ENCODE results near the gene DOLK.
A peak's percentile ranks its signal among the peaks of the same experiment; 100 is the strongest.
"Not testable (repeated sequence)": the region's sequence is repeated elsewhere in the genome, so short reads cannot be mapped to it uniquely, and the experiment has no call there.

DOLK gene

GRCh38 chr9:128947277-128947526 is 201 bp downstream of the DOLK start:
- H3K27me3 ChIP-seq (ENCODE audit: control insufficient read depth in 5 of 5, insufficient read depth in 4 of 5, low read length in 5 of 5) = no peaks in the 10 kb centered on the region
- no peaks in the 10 kb centered on the region for H3K9me3 ChIP-seq (ENCODE audit: control insufficient read depth in 5 of 5, low read length in 5 of 5)
- peak overlapping the region; percentile 72 to 94 (median 92) for H3K4me3 ChIP-seq (ENCODE audit: low read depth in 1 of 5, low read length in 5 of 5)
- H3K27ac ChIP-seq (ENCODE audit: low read depth, low read length) = peak overlapping the region; percentile 99
- H3K36me3 ChIP-seq (ENCODE audit: control insufficient read depth in 5 of 5, insufficient read depth in 5 of 5, low read length in 5 of 5) = peaks cover 0 to 15% (median 6%) of the 10 kb centered on the region in 5 donors
- peaks cover 15 to 46% (median 38%) of the 10 kb centered on the region in 5 donors for H3K4me1 ChIP-seq (ENCODE audit: control insufficient read depth in 5 of 5, insufficient read depth in 5 of 5, low read length in 5 of 5)
- H3K9ac ChIP-seq (ENCODE audit: low read length in 5 of 5) = peak overlapping the region; percentile 48 to 99 (median 91)

GRCh38 chr9:128946571-128947276 is 679 bp downstream of the DOLK start:
- Histone ChIP-seq H3K27ac (ENCODE audit: low read depth, low read length) (peak overlapping the region; percentile 99), H3K36me3 (ENCODE audit: control insufficient read depth in 5 of 5, insufficient read depth in 5 of 5, low read length in 5 of 5) (peaks cover 0 to 15% (median 6%) of the 10 kb centered on the region in 5 donors), H3K9me3 (ENCODE audit: control insufficient read depth in 5 of 5, low read length in 5 of 5) (no peaks in the 10 kb centered on the region), H3K9ac (ENCODE audit: low read length in 5 of 5) (peak overlapping the region; percentile 48 to 99 (median 91)), H3K4me1 (ENCODE audit: control insufficient read depth in 5 of 5, insufficient read depth in 5 of 5, low read length in 5 of 5) (peaks cover 15 to 51% (median 40%) of the 10 kb centered on the region in 5 donors), H3K4me3 (ENCODE audit: low read depth in 1 of 5, low read length in 5 of 5) (peak overlapping the region; percentile 72 to 94 (median 92)), H3K27me3 (ENCODE audit: control insufficient read depth in 5 of 5, insufficient read depth in 4 of 5, low read length in 5 of 5) (no peaks in the 10 kb centered on the region)

DNA sequence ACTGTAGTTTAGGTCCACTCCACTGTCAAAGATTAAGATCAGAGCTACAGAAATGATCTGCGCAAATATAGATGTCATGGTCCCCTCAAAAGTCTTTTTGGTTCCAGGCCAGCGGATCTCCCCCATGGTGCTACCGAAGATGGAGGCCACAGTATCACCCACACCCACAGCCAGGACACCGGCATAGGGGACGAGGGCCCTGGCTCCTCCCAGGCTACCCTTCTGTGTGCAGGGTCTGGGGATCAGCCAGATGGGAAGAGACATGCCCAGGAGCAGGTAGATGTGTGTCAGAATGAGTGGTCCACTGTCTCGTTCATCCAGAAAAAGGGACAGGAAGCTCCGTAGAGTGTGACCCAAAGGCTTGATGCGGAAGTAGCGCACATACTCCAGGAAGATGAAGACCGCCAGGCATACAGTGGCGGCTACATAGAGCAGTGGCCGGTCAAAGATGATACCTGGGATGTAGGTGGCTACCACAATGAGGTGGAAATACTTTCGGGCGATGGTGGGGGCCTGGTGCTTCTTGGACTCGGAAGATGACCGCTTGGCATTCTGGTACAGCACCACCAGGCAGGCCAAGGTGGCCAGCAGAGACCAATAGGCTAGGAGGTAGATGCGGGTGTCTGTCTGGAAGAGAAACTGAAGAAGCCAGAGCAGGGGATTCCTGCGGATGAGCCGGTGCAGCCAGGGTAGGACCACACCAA is 1.5 kb downstream of the DOLK start:
- H3K4me1 ChIP-seq (ENCODE audit: control insufficient read depth in 5 of 5, insufficient read depth in 5 of 5, low read length in 5 of 5) = peaks cover 15 to 59% (median 44%) of the 10 kb centered on the region in 5 donors
- H3K9me3 ChIP-seq (ENCODE audit: control insufficient read depth in 5 of 5, low read length in 5 of 5) = no peaks in the 10 kb centered on the region
- no peak overlapping the region for H3K27ac ChIP-seq (ENCODE audit: low read depth, low read length)
- no peak overlapping the region for H3K9ac ChIP-seq (ENCODE audit: low read length in 5 of 5)
- peak overlapping the region in 3 of 5 donors; percentile 72 to 94 (median 93) for H3K4me3 ChIP-seq (ENCODE audit: low read depth in 1 of 5, low read length in 5 of 5)
- peaks cover 0 to 19% (median 6%) of the 10 kb centered on the region in 5 donors for H3K36me3 ChIP-seq (ENCODE audit: control insufficient read depth in 5 of 5, insufficient read depth in 5 of 5, low read length in 5 of 5)
- no peaks in the 10 kb centered on the region for H3K27me3 ChIP-seq (ENCODE audit: control insufficient read depth in 5 of 5, insufficient read depth in 4 of 5, low read length in 5 of 5)

- Histone ChIP-seq H3K36me3 (ENCODE audit: control insufficient read depth in 5 of 5, insufficient read depth in 5 of 5, low read length in 5 of 5) (peaks cover 0 to 19% (median 6%) of the 10 kb centered on the region in 5 donors), H3K4me1 (ENCODE audit: control insufficient read depth in 5 of 5, insufficient read depth in 5 of 5, low read length in 5 of 5) (peaks cover 19 to 68% (median 52%) of the 10 kb centered on the region in 5 donors)
- not testable (repeated sequence) for H3K27me3 ChIP-seq (ENCODE audit: control insufficient read depth in 5 of 5, insufficient read depth in 4 of 5, low read length in 5 of 5); H3K27ac ChIP-seq (ENCODE audit: low read depth, low read length); H3K4me3 ChIP-seq (ENCODE audit: low read depth in 1 of 5, low read length in 5 of 5); H3K9me3 ChIP-seq (ENCODE audit: control insufficient read depth in 5 of 5, low read length in 5 of 5); H3K9ac ChIP-seq (ENCODE audit: low read length in 5 of 5)
These were observed 2.4 kb downstream of the DOLK start for GRCh38 chr9:128944966-128945365.

- Histone ChIP-seq H3K4me3 (ENCODE audit: low read depth in 1 of 5, low read length in 5 of 5) (no peak overlapping the region), H3K36me3 (ENCODE audit: control insufficient read depth in 5 of 5, insufficient read depth in 5 of 5, low read length in 5 of 5) (peaks cover 0 to 19% (median 6%) of the 10 kb centered on the region in 5 donors), H3K27me3 (ENCODE audit: control insufficient read depth in 5 of 5, insufficient read depth in 4 of 5, low read length in 5 of 5) (no peaks in the 10 kb centered on the region), H3K9me3 (ENCODE audit: control insufficient read depth in 5 of 5, low read length in 5 of 5) (no peaks in the 10 kb centered on the region), H3K9ac (ENCODE audit: low read length in 5 of 5) (peak overlapping the region in 1 of 5 donors; percentile 19), H3K27ac (ENCODE audit: low read depth, low read length) (peak overlapping the region; percentile 54), H3K4me1 (ENCODE audit: control insufficient read depth in 5 of 5, insufficient read depth in 5 of 5, low read length in 5 of 5) (peaks cover 19 to 70% (median 52%) of the 10 kb centered on the region in 5 donors)
These were observed 3.4 kb downstream of the DOLK start for GRCh38 chr9:128943832-128944620.

- no peaks in the 10 kb centered on the region for H3K9me3 ChIP-seq (ENCODE audit: control insufficient read depth in 5 of 5, low read length in 5 of 5)
- H3K9ac ChIP-seq (ENCODE audit: low read length in 5 of 5) = peak overlapping the region in 1 of 5 donors; percentile 39
- H3K36me3 ChIP-seq (ENCODE audit: control insufficient read depth in 5 of 5, insufficient read depth in 5 of 5, low read length in 5 of 5) = peaks cover 0 to 22% (median 15%) of the 10 kb centered on the region in 5 donors
- peak overlapping the region; percentile 69 for H3K27ac ChIP-seq (ENCODE audit: low read depth, low read length)
- H3K4me1 ChIP-seq (ENCODE audit: control insufficient read depth in 5 of 5, insufficient read depth in 5 of 5, low read length in 5 of 5) = peaks cover 12 to 52% (median 41%) of the 10 kb centered on the region in 5 donors
- no peaks in the 10 kb centered on the region for H3K27me3 ChIP-seq (ENCODE audit: control insufficient read depth in 5 of 5, insufficient read depth in 4 of 5, low read length in 5 of 5)
- H3K4me3 ChIP-seq (ENCODE audit: low read depth in 1 of 5, low read length in 5 of 5) = peak overlapping the region in 1 of 5 donors; percentile 2
These were observed 6.3 kb downstream of the DOLK start for GRCh38 chr9:128940946-128941755.

DNA sequence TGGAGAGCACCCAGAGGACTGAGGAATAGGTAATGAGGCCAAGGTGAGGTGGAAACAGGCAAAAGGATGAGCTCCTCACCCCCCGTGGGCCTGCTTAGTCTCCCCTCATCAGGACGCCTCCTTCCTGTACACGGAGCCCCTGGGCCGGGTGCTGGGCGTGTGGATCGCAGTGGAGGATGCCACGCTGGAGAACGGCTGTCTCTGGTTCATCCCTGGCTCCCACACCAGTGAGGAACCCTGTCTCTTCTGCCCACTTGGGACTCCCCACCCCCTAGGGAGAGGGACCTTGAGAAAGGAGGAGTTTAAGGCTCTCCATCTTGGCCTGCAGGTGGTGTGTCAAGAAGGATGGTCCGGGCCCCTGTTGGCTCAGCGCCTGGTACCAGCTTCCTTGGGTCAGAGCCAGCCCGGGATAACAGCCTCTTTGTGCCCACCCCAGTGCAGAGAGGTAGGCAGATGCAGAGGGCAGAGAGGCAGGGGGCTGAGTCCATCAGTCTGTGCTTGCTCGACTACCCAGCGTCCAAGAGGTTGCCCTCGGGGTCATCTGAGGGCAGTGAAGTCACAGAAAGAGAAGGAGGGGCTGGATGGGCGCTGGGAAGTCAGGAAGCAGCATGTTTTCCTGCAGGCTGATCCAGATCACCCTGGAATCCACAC is 7.0 kb downstream of the DOLK start:
- Histone ChIP-seq H3K4me3 (ENCODE audit: low read depth in 1 of 5, low read length in 5 of 5) (no peak overlapping the region), H3K27me3 (ENCODE audit: control insufficient read depth in 5 of 5, insufficient read depth in 4 of 5, low read length in 5 of 5) (no peaks in the 10 kb centered on the region), H3K36me3 (ENCODE audit: control insufficient read depth in 5 of 5, insufficient read depth in 5 of 5, low read length in 5 of 5) (peaks cover 0 to 14% (median 11%) of the 10 kb centered on the region in 5 donors), H3K4me1 (ENCODE audit: control insufficient read depth in 5 of 5, insufficient read depth in 5 of 5, low read length in 5 of 5) (peaks cover 12 to 47% (median 37%) of the 10 kb centered on the region in 5 donors), H3K27ac (ENCODE audit: low read depth, low read length) (peak overlapping the region; percentile 69), H3K9ac (ENCODE audit: low read length in 5 of 5) (no peak overlapping the region), H3K9me3 (ENCODE audit: control insufficient read depth in 5 of 5, low read length in 5 of 5) (no peaks in the 10 kb centered on the region)

DNA sequence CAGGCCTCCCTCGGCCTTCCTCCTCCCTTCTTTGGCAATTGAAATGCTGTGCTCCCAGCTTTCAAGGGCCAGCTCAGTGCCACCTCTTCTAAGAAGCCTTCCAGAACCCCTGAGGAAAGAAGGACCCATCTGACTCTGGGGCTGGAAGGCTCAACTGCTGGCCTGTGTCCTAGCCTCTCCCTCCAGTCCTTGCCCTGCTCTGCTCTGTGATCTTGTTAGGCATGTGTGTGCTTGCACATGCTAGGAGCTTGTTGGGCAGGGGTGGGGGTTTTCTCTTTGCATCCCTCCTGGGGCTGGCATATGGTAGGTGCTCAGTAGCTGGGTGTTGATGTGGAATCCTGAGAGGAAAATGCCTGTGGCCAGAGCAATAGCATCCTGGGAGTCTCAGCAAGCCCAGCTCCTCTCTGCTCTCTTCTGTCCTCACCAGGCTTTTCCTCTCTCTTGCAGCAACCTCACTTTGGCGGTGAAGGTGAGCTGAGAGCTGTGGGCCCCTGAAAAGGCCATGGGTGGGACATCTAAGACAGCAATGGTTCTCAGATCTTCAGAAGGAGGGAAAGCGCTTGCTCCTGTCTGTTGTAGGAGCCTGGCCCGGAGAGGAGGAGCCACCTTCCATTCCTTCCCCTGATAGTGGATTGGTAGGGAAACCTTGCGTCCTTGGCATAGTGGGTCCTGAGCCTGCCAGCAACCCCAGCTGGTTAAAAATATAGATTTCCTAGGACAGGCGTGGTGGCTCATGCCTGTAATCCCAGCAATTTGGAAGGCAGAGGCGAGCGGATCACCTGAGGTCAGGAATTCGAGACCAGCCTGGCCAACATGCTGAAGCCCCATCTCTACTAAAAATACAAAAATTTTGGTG is 9.9 kb downstream of the DOLK start:
- peaks cover 0 to 16% (median 11%) of the 10 kb centered on the region in 5 donors for H3K36me3 ChIP-seq (ENCODE audit: control insufficient read depth in 5 of 5, insufficient read depth in 5 of 5, low read length in 5 of 5)
- H3K27ac ChIP-seq (ENCODE audit: low read depth, low read length) = no peak overlapping the region
- peaks cover 0 to 27% (median 17%) of the 10 kb centered on the region in 5 donors for H3K4me1 ChIP-seq (ENCODE audit: control insufficient read depth in 5 of 5, insufficient read depth in 5 of 5, low read length in 5 of 5)
- no peaks in the 10 kb centered on the region for H3K9me3 ChIP-seq (ENCODE audit: control insufficient read depth in 5 of 5, low read length in 5 of 5)
- H3K27me3 ChIP-seq (ENCODE audit: control insufficient read depth in 5 of 5, insufficient read depth in 4 of 5, low read length in 5 of 5) = no peaks in the 10 kb centered on the region
- no peak overlapping the region for H3K9ac ChIP-seq (ENCODE audit: low read length in 5 of 5)
- H3K4me3 ChIP-seq (ENCODE audit: low read depth in 1 of 5, low read length in 5 of 5) = no peak overlapping the region
